Ishikawa (cell line): Measurements from ENCODE around the gene WNK4.

Source experiments
- MAX ChIP-seq: IDR thresholded peaks from 2 replicates; pipeline ENCODE4 v1.6.1; 2012
- TAF1 ChIP-seq: IDR thresholded peaks from 2 replicates; pipeline ENCODE4 v1.6.1; 2012; ENCODE audit warnings: low read depth, mild to moderate bottlenecking

- TF ChIP-seq TAF1 (no peak), MAX (no peak)
These were observed 63.0 kb downstream of the WNK4 start for GRCh38 chr17:42843358-42843934.
